BLaER1 treated with 17β-estradiol and CSF1 and Interleukin-3, amounts not matched to agents 10 nM and 100 nM (cell line): ENCODE measurements around the gene HS3ST3B1.

Experiments used
- H3K27ac ChIP-seq, 11 experiments: shearing (Covaris generic); formaldehyde crosslinking; 2 replicates each; pipeline ENCODE4 v1.8.1; 2022
- H3K27me3 ChIP-seq, 11 experiments: shearing (Covaris generic); formaldehyde crosslinking; 2 replicates each; pipeline ENCODE4 v1.8.1; 2022
- H3K36me3 ChIP-seq, 11 experiments: shearing (Covaris generic); formaldehyde crosslinking; 2 replicates each; pipeline ENCODE4 v1.8.1; 2022
- H3K4me1 ChIP-seq, 10 experiments: shearing (Covaris generic); formaldehyde crosslinking; 2 replicates each; pipeline ENCODE4 v1.8.1; 2022
- H3K4me2 ChIP-seq, 11 experiments: shearing (Covaris generic); formaldehyde crosslinking; 2 replicates each; pipeline ENCODE4 v1.8.1; 2022
- H3K4me3 ChIP-seq, 10 experiments: shearing (Covaris generic); formaldehyde crosslinking; 2 replicates each; pipeline ENCODE4 v1.8.1; 2022
- H3K9ac ChIP-seq, 11 experiments: shearing (Covaris generic); formaldehyde crosslinking; 2 replicates each; pipeline ENCODE4 v1.8.1; 2022
- H3K9me3 ChIP-seq, 11 experiments: shearing (Covaris generic); formaldehyde crosslinking; replicated peaks in 1 of 11; 2 replicates each; pipeline ENCODE4 v1.8.1; 2022
- H4K20me1 ChIP-seq, 11 experiments: shearing (Covaris generic); formaldehyde crosslinking; 2 replicates each; pipeline ENCODE4 v1.8.1; 2022
- Cebpa-rat ChIP-seq, 11 experiments: shearing (Covaris generic); IDR thresholded peaks; 2 replicates each; pipeline ENCODE4 v1.8.1; 2022

Gene HS3ST3B1

GRCh38 chr17:14301279-14302090, 604 bp downstream of the HS3ST3B1 start:
- Histone ChIP-seq H4K20me1 (peaks cover 0 to 53% (median 37%) of the 10 kb centered on the region in 11 experiments; a peak in 19 of 22 replicates), H3K27me3 (peaks cover 0 to 41% (median 0%) of the 10 kb centered on the region in 11 experiments; a peak in 9 of 22 replicates)

GRCh38 chr17:14302091-14302430, 1.2 kb downstream of the HS3ST3B1 start:
- Histone ChIP-seq H3K4me2 (peak overlapping the region; percentile 87 to 98 (median 96)), H3K9me3 (no peaks in the 10 kb centered on the region), H4K20me1 (peaks cover 0 to 53% (median 37%) of the 10 kb centered on the region in 11 experiments; a peak in 19 of 22 replicates), H3K9ac (peak overlapping the region; percentile 80 to 99 (median 96)), H3K36me3 (peaks cover 0 to 15% (median 0%) of the 10 kb centered on the region in 11 experiments; a peak in 6 of 22 replicates), H3K4me1 (peaks cover 46 to 73% (median 71%) of the 10 kb centered on the region in 10 experiments), H3K27me3 (peaks cover 0 to 35% (median 0%) of the 10 kb centered on the region in 11 experiments; a peak in 9 of 22 replicates), H3K4me3 (peak overlapping the region; percentile 75 to 99 (median 93)), H3K27ac (peak overlapping the region; percentile 52 to 98 (median 93))
- peak in 3 of 11 experiments; percentile 13 to 45 (median 31); a peak in 1 of 22 replicates for TF ChIP-seq Cebpa-rat (IDR thresholded peaks at IDR 0.05)

More at GRCh38 chr17:14301279-14302090, 604 bp downstream of the HS3ST3B1 start:
- Histone ChIP-seq H3K4me3 (peak overlapping the region; percentile 75 to 99 (median 93)), H3K4me2 (peak overlapping the region; percentile 87 to 98 (median 96)), H3K9ac (peak overlapping the region; percentile 80 to 99 (median 96)), H3K36me3 (peaks cover 0 to 15% (median 0%) of the 10 kb centered on the region in 11 experiments; a peak in 6 of 22 replicates), H3K4me1 (peaks cover 43 to 74% (median 72%) of the 10 kb centered on the region in 10 experiments), H3K27ac (peak overlapping the region; percentile 52 to 98 (median 93); a peak in 21 of 22 replicates), H3K9me3 (no peaks in the 10 kb centered on the region)
- TF ChIP-seq Cebpa-rat (IDR thresholded peaks at IDR 0.05): no peak

- no peaks in the 10 kb centered on the region for H3K9me3 ChIP-seq
- H4K20me1 ChIP-seq: peaks cover 0 to 53% (median 37%) of the 10 kb centered on the region in 11 experiments; a peak in 19 of 22 replicates
- H3K27ac ChIP-seq: peak overlapping the region; percentile 52 to 98 (median 93)
- H3K36me3 ChIP-seq: peaks cover 0 to 15% (median 0%) of the 10 kb centered on the region in 11 experiments; a peak in 6 of 22 replicates
- H3K9ac ChIP-seq: peak overlapping the region; percentile 80 to 99 (median 96)
- peaks cover 0 to 33% (median 0%) of the 10 kb centered on the region in 11 experiments; a peak in 8 of 22 replicates for H3K27me3 ChIP-seq
- no peak for TF ChIP-seq Cebpa-rat (IDR thresholded peaks at IDR 0.05)
- peaks cover 48 to 73% (median 70%) of the 10 kb centered on the region in 10 experiments for H3K4me1 ChIP-seq
- H3K4me3 ChIP-seq: peak overlapping the region; percentile 75 to 99 (median 93)
- peak overlapping the region; percentile 87 to 98 (median 96) for H3K4me2 ChIP-seq
Observed at GRCh38 chr17:14302431-14303099, 1.7 kb downstream of the HS3ST3B1 start.

- Histone ChIP-seq H3K9ac (peak overlapping the region; percentile 80 to 99 (median 96)), H3K4me2 (peak overlapping the region; percentile 87 to 98 (median 96)), H3K9me3 (no peaks in the 10 kb centered on the region), H3K36me3 (peaks cover 0 to 15% (median 0%) of the 10 kb centered on the region in 11 experiments; a peak in 6 of 22 replicates), H4K20me1 (peaks cover 0 to 53% (median 37%) of the 10 kb centered on the region in 11 experiments; a peak in 19 of 22 replicates), H3K4me3 (peak overlapping the region; percentile 75 to 99 (median 93)), H3K4me1 (peaks cover 48 to 73% (median 70%) of the 10 kb centered on the region in 10 experiments), H3K27ac (peak overlapping the region; percentile 52 to 98 (median 93); a peak in 21 of 22 replicates), H3K27me3 (peaks cover 0 to 23% (median 0%) of the 10 kb centered on the region in 11 experiments; a peak in 8 of 22 replicates)
- TF ChIP-seq Cebpa-rat (IDR thresholded peaks at IDR 0.05): no peak
Observed at GRCh38 chr17:14303343-14304221, 2.7 kb downstream of the HS3ST3B1 start.

GRCh38 chr17:14304222-14304772, 3.4 kb downstream of the HS3ST3B1 start:
- Histone ChIP-seq H3K27ac (peak overlapping the region in 8 of 11 experiments; percentile 91 to 98 (median 94); a peak in 15 of 22 replicates), H3K9me3 (no peaks in the 10 kb centered on the region), H3K9ac (peak overlapping the region; percentile 80 to 99 (median 96); a peak in 20 of 22 replicates), H3K36me3 (peaks cover 0 to 15% (median 0%) of the 10 kb centered on the region in 11 experiments; a peak in 6 of 22 replicates), H3K4me3 (peak overlapping the region; percentile 75 to 99 (median 93)), H3K4me1 (peaks cover 52 to 71% (median 69%) of the 10 kb centered on the region in 10 experiments), H3K27me3 (peaks cover 0 to 16% (median 0%) of the 10 kb centered on the region in 11 experiments; a peak in 6 of 22 replicates), H3K4me2 (peak overlapping the region; percentile 87 to 98 (median 96)), H4K20me1 (peaks cover 0 to 53% (median 37%) of the 10 kb centered on the region in 11 experiments; a peak in 19 of 22 replicates)
- TF ChIP-seq Cebpa-rat (IDR thresholded peaks at IDR 0.05): no peak

GRCh38 chr17:14304773-14305517, 4.1 kb downstream of the HS3ST3B1 start:
- peak overlapping the region in 8 of 10 experiments; percentile 75 to 99 (median 94); a peak in 13 of 20 replicates for H3K4me3 ChIP-seq
- TF ChIP-seq Cebpa-rat (IDR thresholded peaks at IDR 0.05): no peak
- peak overlapping the region in 6 of 11 experiments; percentile 91 to 98 (median 96); a peak in 12 of 22 replicates for H3K27ac ChIP-seq
- peak overlapping the region in 8 of 11 experiments; percentile 93 to 99 (median 96); a peak in 13 of 22 replicates for H3K9ac ChIP-seq
- H3K9me3 ChIP-seq: peaks cover 0 to under 1% (median 0%) of the 10 kb centered on the region in 11 experiments; a peak in 1 of 22 replicates
- H3K4me1 ChIP-seq: peaks cover 57 to 71% (median 69%) of the 10 kb centered on the region in 10 experiments
- peaks cover 0 to 18% (median 2%) of the 10 kb centered on the region in 11 experiments; a peak in 7 of 22 replicates for H3K36me3 ChIP-seq
- H3K27me3 ChIP-seq: peaks cover 0 to 11% (median 0%) of the 10 kb centered on the region in 11 experiments; a peak in 3 of 22 replicates
- peaks cover 0 to 53% (median 37%) of the 10 kb centered on the region in 11 experiments; a peak in 19 of 22 replicates for H4K20me1 ChIP-seq
- H3K4me2 ChIP-seq: peak overlapping the region; percentile 87 to 98 (median 96)
